K562 (cell line): ENCODE results near the gene THUMPD2. TPM values are rescaled to one million over a fixed set of nuclear protein-coding genes. Genes with fewer than 3 reads are reported as not detected.

Source experiments
- ATAC-seq: fragments of 200-7000 bp; cut with Tn5 transposase; 3 replicates; pipeline ENCODE4 v1.9.1; 2020; ENCODE audit warnings: moderate library complexity
- BruUV-seq: library from RNA; stranded (reverse); fragments of 400-500 nt; replicated peaks from 2 replicates; lab custom pipeline; 2021; lab: Mats Ljungman, UMichigan
- CTCF ChIA-PET: fragments of 300-600 bp; formaldehyde crosslinking; extraction: SDS; loops from one replicate; lab custom pipeline; 2021; ENCODE audit warnings: low intra/inter-chr PET ratio; lab: Yijun Ruan, JAX
- POLR2A ChIA-PET: fragments of 300-600, 350-650 bp; sonication (Branson Sonifier 250); formaldehyde crosslinking; extraction: SDS; loops from one replicate; lab custom pipeline; 2021; ENCODE audit warnings: antibody characterized with exemption, inconsistent platforms; lab: Yijun Ruan, JAX
- DNase-seq, 4 experiments: peaks; one replicate each; pipeline versions ENCODE4 v3.0.0 to v3.0.0-alpha.2; 2011 to 2018; ENCODE audit warnings: low spot score in 3 of 4, mixed read lengths in 3 of 4; ENCODE audit errors: extremely low read depth in 1 of 4
- FAIRE-seq: peaks from 2 replicates; lab custom pipeline; 2011; peaks lifted over from hg19 to GRCh38; lab: Jason Lieb, UNC
- H2AFZ ChIP-seq: 2 replicates; pipeline ENCODE4 v1.6.0; 2011; ENCODE audit warnings: low read depth, low read length, control low read depth, inconsistent platforms
- H3K27ac ChIP-seq: fragments of 200-600 bp; 3 replicates; pipeline ENCODE4 v1.8.0; 2011; ENCODE audit warnings: low read depth, mild to moderate bottlenecking, control low read depth, inconsistent platforms, low read length, moderate library complexity, mixed read lengths; ENCODE audit errors: extremely low read depth
- H3K27me3 ChIP-seq, 2 experiments: fragments of 300-600 bp in 1 of 2; 2 replicates in 1 of 2; 3 replicates in 1 of 2; pipeline versions ENCODE4 v1.6.0 to v1.8.0; 2011; ENCODE audit warnings: inconsistent platforms in 2 of 2, low read length in 2 of 2, mild to moderate bottlenecking in 1 of 2, mixed read lengths in 1 of 2, moderate library complexity in 1 of 2; ENCODE audit not compliant: control insufficient read depth in 2 of 2, insufficient read depth in 2 of 2
- H3K36me3 ChIP-seq: fragments of 300-600 bp; 3 replicates; pipeline ENCODE4 v1.8.0; 2011; ENCODE audit warnings: mild to moderate bottlenecking, low read length, inconsistent platforms; ENCODE audit not compliant: control insufficient read depth, insufficient read depth
- H3K4me1 ChIP-seq, 2 experiments: fragments of 200-600 bp in 1 of 2; replicated peaks in 1 of 2; 2 replicates in 1 of 2; 3 replicates in 1 of 2; pipeline versions ENCODE4 v1.5.1 to v1.8.0; 2011; ENCODE audit warnings: inconsistent platforms in 2 of 2, low read length in 2 of 2, mild to moderate bottlenecking in 1 of 2, mixed read lengths in 1 of 2, moderate library complexity in 1 of 2; ENCODE audit not compliant: control insufficient read depth in 2 of 2, insufficient read depth in 2 of 2
- H3K4me2 ChIP-seq: 2 replicates; pipeline ENCODE4 v1.6.1; 2011; ENCODE audit warnings: low read length, control low read depth, inconsistent platforms, mixed read lengths; ENCODE audit not compliant: insufficient read depth
- H3K4me3 ChIP-seq: fragments of 200-600 bp; sonication (generic), shearing (Covaris generic); 2 replicates; pipeline ENCODE4 v1.5.1; 2016; ENCODE audit warnings: control low read depth, inconsistent platforms
- H3K79me2 ChIP-seq: fragments of 200-600 bp; 3 replicates; pipeline ENCODE4 v1.8.0; 2011; ENCODE audit warnings: low read length, inconsistent platforms; ENCODE audit not compliant: control insufficient read depth, insufficient read depth
- H3K9ac ChIP-seq, 2 experiments: 2 replicates each; pipeline versions ENCODE4 v1.6.0 to v1.6.1; 2011; ENCODE audit warnings: low read depth in 2 of 2, low read length in 2 of 2, control low read depth in 1 of 2, inconsistent platforms in 1 of 2, mild to moderate bottlenecking in 1 of 2, mixed read lengths in 1 of 2; ENCODE audit not compliant: insufficient read depth in 1 of 2
- H3K9me1 ChIP-seq: one replicate; pipeline ENCODE4 v1.6.0; 2011; ENCODE audit warnings: inconsistent platforms, mild to moderate bottlenecking, low read length, moderate library complexity; ENCODE audit not compliant: control insufficient read depth, insufficient read depth
- H3K9me3 ChIP-seq: replicated peaks from 2 replicates; pipeline ENCODE4 v1.5.1; 2011; ENCODE audit warnings: low read depth, low read length, inconsistent platforms; ENCODE audit not compliant: control insufficient read depth, insufficient read depth
- H4K20me1 ChIP-seq: replicated peaks from 2 replicates; pipeline ENCODE4 v1.6.1; 2011; ENCODE audit warnings: low read length, inconsistent platforms, mixed read lengths; ENCODE audit not compliant: control insufficient read depth, insufficient read depth
- GABPB1 ChIP-seq: sonication (generic); formaldehyde crosslinking; IDR thresholded peaks from 2 replicates; pipeline ENCODE4 v1.8.0; 2022; ENCODE audit warnings: mild to moderate bottlenecking, missing genetic modification reagents
- MED1 ChIP-seq: sonication (generic); formaldehyde crosslinking; IDR thresholded peaks from 2 replicates; pipeline ENCODE4 v1.8.1; 2023; ENCODE audit warnings: missing genetic modification reagents, borderline replicate concordance
- MEF2D ChIP-seq: conservative IDR thresholded peaks from 2 replicates; pipeline ENCODE4 v1.6.1; 2016; ENCODE audit warnings: low read depth, missing genetic modification characterization, missing compliant biosample characterization
- WGBS: fragments of 100-300 bp; shearing (Covaris generic); methylation state at CpG from one replicate; pipeline ENCODE4 v1.1.6; 2016; ENCODE audit warnings: low coverage, mixed read lengths; ENCODE audit not compliant: insufficient coverage; ENCODE audit errors: missing lambda C conversion rate; 5-methylcytosine and 5-hydroxymethylcytosine counted together
- in situ Hi-C: fragments of 300-500 bp; cut with MboI; formaldehyde crosslinking; loops from 4 replicates; pipeline ENCODE4 v1.15.0; 2018; ENCODE audit warnings: inconsistent platforms, mixed read lengths
- intact Hi-C: fragments of 100-400 bp; cut with micrococcal nuclease; formaldehyde crosslinking; loops from 2 replicates; pipeline ENCODE4 v1.14.2; 2022
- polyA plus RNA-seq, 8 experiments: library from polyadenylated mRNA; depleted of rRNA in 4 of 8; stranded (reverse) in 5 of 8; unstranded in 3 of 8; fragments of >200 nt; fragmentation: Nextera tagmentation in 2 of 8; fragmentation: Illumina TruSeq in 1 of 8; extraction: Ambion mirVana in 2 of 8; extraction: Trizol in 1 of 8; gene quantifications; 2 replicates each; pipeline versions ENCODE4 v1.2.1 to v1.2.3, GENCODE V29; 2011 to 2014; ENCODE audit warnings: inconsistent platforms in 1 of 8, missing spikeins in 1 of 8
- total RNA-seq, 7 experiments: library from RNA; depleted of rRNA in 6 of 7; stranded (reverse); fragments of >200 nt in 6 of 7; fragmentation: Illumina TruSeq in 2 of 7; extraction: Trizol in 2 of 7; gene quantifications; 2 replicates each; pipeline versions ENCODE4 v1.2.1 to v1.2.3, GENCODE V29; 2011 to 2021; ENCODE audit warnings: low replicate concordance in 1 of 7
- TF ChIP-seq, protein P1 (sequence below): sonication (generic); formaldehyde crosslinking; IDR thresholded peaks from 2 replicates; pipeline ENCODE4 v1.8.1; 2023; ENCODE audit warnings: mild to moderate bottlenecking, missing genetic modification reagents

The THUMPD2 gene
- total and polyA plus RNA-seq, 9 of the 15 experiments (the other 6 are each of a cell fraction or from before 2014, with no cell fraction given) = 9.6 to 40.4 (median 24.0) TPM

DNA sequence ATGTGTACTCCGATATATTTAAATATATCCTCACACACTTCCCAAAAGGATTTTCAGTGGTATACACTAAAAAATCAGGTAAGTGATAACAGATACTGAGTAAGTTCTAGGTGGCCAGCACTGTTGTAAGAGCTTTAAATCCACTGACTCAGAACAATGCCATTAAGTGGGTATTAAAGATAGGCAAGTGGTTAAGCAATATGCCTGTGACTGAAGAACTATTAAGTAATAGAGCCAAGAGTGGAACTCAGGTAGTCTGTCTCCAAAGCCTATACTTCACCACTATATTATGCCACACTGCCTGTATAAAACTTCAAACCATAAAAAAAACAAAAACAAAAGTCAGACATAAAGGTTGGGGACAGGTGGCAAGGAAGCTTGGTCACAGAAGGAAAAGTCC is 37.2 kb downstream of the THUMPD2 start:
- in situ Hi-C loops = no loop called here
- ATAC-seq (no peak), DNase-seq (no peak)
- H3K9me3 ChIP-seq = no peaks in the 10 kb centered on the region
- H3K9ac ChIP-seq = no peak overlapping the region
- 0 out of 2 replicates have a peak, but pooled peaks cover 4% of the 10 kb centered on the region for H4K20me1 ChIP-seq
- peaks cover 93% of the 10 kb centered on the region for H3K36me3 ChIP-seq
- ChIA-PET POLR2A (interaction anchor here (0.9 to 1.6 kb wide), 2 partner anchors 17 to 304 kb away, joined by 3 to 5 read pairs; no protein-coding TSS in a partner anchor), CTCF (no interaction called here)
- no peak overlapping the region for H3K4me3 ChIP-seq
- TF ChIP-seq, protein P1, sequence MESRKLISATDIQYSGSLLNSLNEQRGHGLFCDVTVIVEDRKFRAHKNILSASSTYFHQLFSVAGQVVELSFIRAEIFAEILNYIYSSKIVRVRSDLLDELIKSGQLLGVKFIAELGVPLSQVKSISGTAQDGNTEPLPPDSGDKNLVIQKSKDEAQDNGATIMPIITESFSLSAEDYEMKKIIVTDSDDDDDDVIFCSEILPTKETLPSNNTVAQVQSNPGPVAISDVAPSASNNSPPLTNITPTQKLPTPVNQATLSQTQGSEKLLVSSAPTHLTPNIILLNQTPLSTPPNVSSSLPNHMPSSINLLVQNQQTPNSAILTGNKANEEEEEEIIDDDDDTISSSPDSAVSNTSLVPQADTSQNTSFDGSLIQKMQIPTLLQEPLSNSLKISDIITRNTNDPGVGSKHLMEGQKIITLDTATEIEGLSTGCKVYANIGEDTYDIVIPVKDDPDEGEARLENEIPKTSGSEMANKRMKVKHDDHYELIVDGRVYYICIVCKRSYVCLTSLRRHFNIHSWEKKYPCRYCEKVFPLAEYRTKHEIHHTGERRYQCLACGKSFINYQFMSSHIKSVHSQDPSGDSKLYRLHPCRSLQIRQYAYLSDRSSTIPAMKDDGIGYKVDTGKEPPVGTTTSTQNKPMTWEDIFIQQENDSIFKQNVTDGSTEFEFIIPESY = no peak
- TF ChIP-seq GABPB1 (CRISPR knock-in tag) (no peak), MED1 (no peak), MEF2D (tag) (no peak)
- TF ChIP-seq, all 486 proteins: peak for 0
- Histone ChIP-seq H3K9me1 (no peaks in the 10 kb centered on the region), H3K79me2 (peaks cover 8% of the 10 kb centered on the region; the same call in 2 of the 3 replicates), H3K4me2 (no peak overlapping the region), H3K27me3 (no peaks in the 10 kb centered on the region), H2AFZ (no peak overlapping the region), H3K27ac (no peak overlapping the region), H3K4me1 (no peaks in the 10 kb centered on the region)
- 91% methylated on average over 1 of the region's 1 CpG for WGBS
- FAIRE-seq = no peak
- BruUV-seq = no TSS peak
- intact Hi-C loops = no loop called here
